HepG2 (cell line): ENCODE data around the gene DDHD1. TPM values are rescaled to one million over a fixed set of nuclear protein-coding genes. Genes with fewer than 3 reads are reported as not detected.

Experiments used
- ATAC-seq: fragments of 200-7000 bp; cut with Tn5 transposase; 3 replicates; pipeline ENCODE4 v1.9.1; 2020; ENCODE audit warnings: mild to moderate bottlenecking, moderate library complexity
- BruUV-seq: library from RNA; stranded (reverse); fragments of 400-500 nt; replicated peaks from 2 replicates; lab custom pipeline; 2021; lab: Mats Ljungman, UMichigan
- CTCF ChIA-PET: fragments of 300-600 bp; formaldehyde crosslinking; extraction: SDS; loops from one replicate; lab custom pipeline; 2021; ENCODE audit warnings: low total read pairs, inconsistent platforms, low intra/inter-chr PET ratio; lab: Yijun Ruan, JAX
- POLR2A ChIA-PET: fragments of 350-600 bp; sonication (Branson Sonifier 250); formaldehyde crosslinking; loops from one replicate; lab custom pipeline; 2020; ENCODE audit warnings: antibody characterized with exemption, inconsistent platforms; lab: Yijun Ruan, JAX
- DNase-seq: peaks from one replicate; pipeline ENCODE4 v3.0.0-alpha.2; 2015; ENCODE audit warnings: low spot score
- FAIRE-seq: peaks from 3 replicates; lab custom pipeline; 2011; peaks lifted over from hg19 to GRCh38; lab: Jason Lieb, UNC
- H2AFZ ChIP-seq: one replicate; pipeline ENCODE4 v1.6.1; 2011; ENCODE audit warnings: low read length, inconsistent platforms
- H3K27ac ChIP-seq: fragments of 300-600 bp; 3 replicates; pipeline ENCODE4 v1.8.0; 2011; ENCODE audit warnings: mixed run types, mild to moderate bottlenecking, mixed read lengths, low read length, inconsistent platforms; ENCODE audit not compliant: insufficient read depth; ENCODE audit errors: extremely low read length
- H3K27me3 ChIP-seq, 2 experiments: fragments of 200-600 bp in 1 of 2; 2 replicates in 1 of 2; 3 replicates in 1 of 2; pipeline versions ENCODE4 v1.6.0 to v1.8.0; 2011; ENCODE audit warnings: low read length in 2 of 2, mild to moderate bottlenecking in 2 of 2, moderate library complexity in 2 of 2, inconsistent platforms in 1 of 2; ENCODE audit not compliant: insufficient read depth in 2 of 2, control insufficient read depth in 1 of 2
- H3K36me3 ChIP-seq, 2 experiments: fragments of 200-600 bp in 1 of 2; replicated peaks in 1 of 2; 2 replicates in 1 of 2; 3 replicates in 1 of 2; pipeline versions ENCODE4 v1.5.1 to v1.8.0; 2011; ENCODE audit warnings: low read length in 2 of 2, inconsistent platforms in 1 of 2; ENCODE audit not compliant: insufficient read depth in 2 of 2, control insufficient read depth in 1 of 2
- H3K4me1 ChIP-seq: 2 replicates; pipeline ENCODE4 v1.5.1; 2012; ENCODE audit warnings: low read length, inconsistent platforms; ENCODE audit not compliant: insufficient read depth
- H3K4me2 ChIP-seq: 2 replicates; pipeline ENCODE4 v1.6.0; 2011; ENCODE audit warnings: low read depth, low read length, inconsistent platforms
- H3K4me3 ChIP-seq, 3 experiments: fragments of 200-600 bp in 1 of 3; sonication (generic), shearing (Covaris generic) in 1 of 3; replicated peaks in 1 of 3; 2 replicates each; pipeline ENCODE4 v1.5.1; 2011 to 2016; ENCODE audit warnings: low read length in 3 of 3, inconsistent platforms in 2 of 3, low read depth in 2 of 3, mild to moderate bottlenecking in 2 of 3, control low read depth in 1 of 3, mixed read lengths in 1 of 3; ENCODE audit not compliant: insufficient read depth in 1 of 3
- H3K79me2 ChIP-seq: one replicate; pipeline ENCODE4 v1.6.1; 2011; ENCODE audit warnings: low read length, inconsistent platforms; ENCODE audit not compliant: insufficient read depth
- H3K9ac ChIP-seq: 2 replicates; pipeline ENCODE4 v1.6.0; 2011; ENCODE audit warnings: mild to moderate bottlenecking, low read depth, low read length, inconsistent platforms; ENCODE audit not compliant: insufficient read depth
- H3K9me3 ChIP-seq: 2 replicates; pipeline ENCODE4 v1.5.1; 2012; ENCODE audit warnings: mild to moderate bottlenecking, low read length
- H4K20me1 ChIP-seq: 2 replicates; pipeline ENCODE4 v1.6.0; 2011; ENCODE audit warnings: inconsistent platforms, mild to moderate bottlenecking, low read length, moderate library complexity; ENCODE audit not compliant: insufficient read depth
- BRCA1 ChIP-seq: sonication (generic); formaldehyde crosslinking; IDR thresholded peaks from 2 replicates; pipeline ENCODE4 v1.4.0; 2020; ENCODE audit warnings: missing genetic modification reagents
- CCDC6 ChIP-seq: sonication (generic); formaldehyde crosslinking; IDR thresholded peaks from 2 replicates; pipeline ENCODE4 v1.8.1; 2022; ENCODE audit warnings: mild to moderate bottlenecking, missing genetic modification reagents, moderate library complexity
- E2F5 ChIP-seq: sonication (generic); formaldehyde crosslinking; conservative IDR thresholded peaks from 2 replicates; pipeline ENCODE4 v1.4.0; 2020; ENCODE audit warnings: missing genetic modification reagents
- JARID2 ChIP-seq: sonication (generic); formaldehyde crosslinking; IDR thresholded peaks from 2 replicates; pipeline ENCODE4 v1.8.1; 2023; ENCODE audit warnings: missing genetic modification reagents, inconsistent platforms; ENCODE audit not compliant: insufficient replicate concordance
- NFRKB ChIP-seq: fragments of 450-650 bp; IDR thresholded peaks from 2 replicates; pipeline ENCODE4 v1.6.1; 2017
- NR2F6 ChIP-seq, 2 experiments: IDR thresholded peaks; 2 replicates each; pipeline ENCODE4 v1.6.1; 2016; ENCODE audit warnings: antibody characterized with exemption in 1 of 2, mild to moderate bottlenecking in 1 of 2
- POGK ChIP-seq: sonication (generic); formaldehyde crosslinking; conservative IDR thresholded peaks from 2 replicates; pipeline ENCODE4 v1.8.0; 2022; ENCODE audit warnings: mild to moderate bottlenecking, moderate library complexity, missing genetic modification reagents
- RBAK ChIP-seq: sonication (generic); formaldehyde crosslinking; IDR thresholded peaks from 2 replicates; pipeline ENCODE4 v1.5.1; 2020; ENCODE audit warnings: mild to moderate bottlenecking, missing genetic modification reagents
- THYN1 ChIP-seq: sonication (generic); formaldehyde crosslinking; IDR thresholded peaks from 2 replicates; pipeline ENCODE4 v1.8.1; 2023; ENCODE audit warnings: low read depth, mild to moderate bottlenecking, moderate library complexity, missing genetic modification reagents, borderline replicate concordance
- ZBTB4 ChIP-seq: sonication (generic); formaldehyde crosslinking; IDR thresholded peaks from 2 replicates; pipeline ENCODE4 v1.4.0; 2020; ENCODE audit warnings: missing genetic modification reagents, mild to moderate bottlenecking, borderline replicate concordance
- ZNF510 ChIP-seq: sonication (generic); formaldehyde crosslinking; IDR thresholded peaks from 2 replicates; pipeline ENCODE4 v1.4.0; 2020; ENCODE audit warnings: low read depth, mild to moderate bottlenecking, missing genetic modification reagents
- ZNF549 ChIP-seq: sonication (generic); formaldehyde crosslinking; IDR thresholded peaks from 2 replicates; pipeline ENCODE4 v1.5.0; 2020; ENCODE audit warnings: missing genetic modification reagents
- ZNF639 ChIP-seq: conservative IDR thresholded peaks from 2 replicates; pipeline ENCODE4 v1.6.1; 2018; ENCODE audit warnings: missing genetic modification reagents
- ZNF891 ChIP-seq: sonication (generic); formaldehyde crosslinking; IDR thresholded peaks from 2 replicates; pipeline ENCODE4 v1.5.0; 2020; ENCODE audit warnings: mild to moderate bottlenecking, missing genetic modification reagents
- ZSCAN30 ChIP-seq: sonication (generic); formaldehyde crosslinking; IDR thresholded peaks from 2 replicates; pipeline ENCODE4 v1.5.0; 2020; ENCODE audit warnings: mild to moderate bottlenecking, missing genetic modification reagents
- whole genome bisulfite sequencing: methylation state at CpG from one replicate; pipeline ENCODE4 v1.1.6; 2017; ENCODE audit warnings: low lambda C conversion rate; 5-methylcytosine and 5-hydroxymethylcytosine counted together
- in situ Hi-C: cut with HindIII; loops from 2 replicates; pipeline ENCODE4 v1.10.0; 2017; ENCODE audit warnings: low pct_unique_long_range_greater_than_20kb; ENCODE audit not compliant: extremely low pct_ligation_motif_present
- intact Hi-C: fragments of 100-400 bp; cut with micrococcal nuclease; formaldehyde crosslinking; loops from one replicate; pipeline ENCODE4 v1.10.0; 2022; ENCODE audit not compliant: unreplicated experiment
- polyA plus RNA-seq, 8 experiments: library from polyadenylated mRNA; depleted of rRNA in 3 of 8; stranded (reverse) in 7 of 8; unstranded in 1 of 8; fragments of >200 nt; fragmentation: Illumina TruSeq in 4 of 8; extraction: Trizol in 4 of 8; gene quantifications; 2 replicates each; pipeline versions ENCODE4 v1.2.1 to v1.2.3, GENCODE V29; 2011 to 2016; ENCODE audit warnings: low read depth in 4 of 8, missing spikeins in 1 of 8, mixed read lengths in 1 of 8; ENCODE audit not compliant: insufficient read depth in 1 of 8
- total RNA-seq, 5 experiments: library from RNA; depleted of rRNA; stranded (reverse); fragments of >200 nt; fragmentation: Illumina TruSeq; extraction: Trizol; gene quantifications; 2 replicates each; pipeline ENCODE4 v1.2.3, GENCODE V29; 2016; ENCODE audit warnings: low read depth in 1 of 5
- TF ChIP-seq, protein P1 (sequence below): IDR thresholded peaks from 2 replicates; pipeline ENCODE4 v1.6.1; 2018; ENCODE audit warnings: missing genetic modification reagents, mild to moderate bottlenecking, missing compliant biosample characterization

Gene DDHD1
- total and polyA plus RNA-seq, 2 of the 13 experiments (the other 11 are each of a cell fraction or from before 2014, with no cell fraction given) = 4.6 to 8.3 TPM

GRCh38 chr14:53062856-53063255, 90.3 kb downstream of the DDHD1 start (continued):
- TF ChIP-seq ZBTB4 (CRISPR knock-in tag) (no peak), E2F5 (CRISPR knock-in tag) (no peak), NFRKB (no peak), ZNF891 (CRISPR knock-in tag) (no peak), THYN1 (CRISPR knock-in tag) (no peak), ZNF510 (CRISPR knock-in tag) (no peak)
- TF ChIP-seq, protein P1, sequence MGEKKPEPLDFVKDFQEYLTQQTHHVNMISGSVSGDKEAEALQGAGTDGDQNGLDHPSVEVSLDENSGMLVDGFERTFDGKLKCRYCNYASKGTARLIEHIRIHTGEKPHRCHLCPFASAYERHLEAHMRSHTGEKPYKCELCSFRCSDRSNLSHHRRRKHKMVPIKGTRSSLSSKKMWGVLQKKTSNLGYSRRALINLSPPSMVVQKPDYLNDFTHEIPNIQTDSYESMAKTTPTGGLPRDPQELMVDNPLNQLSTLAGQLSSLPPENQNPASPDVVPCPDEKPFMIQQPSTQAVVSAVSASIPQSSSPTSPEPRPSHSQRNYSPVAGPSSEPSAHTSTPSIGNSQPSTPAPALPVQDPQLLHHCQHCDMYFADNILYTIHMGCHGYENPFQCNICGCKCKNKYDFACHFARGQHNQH (CRISPR knock-in tag) = no peak
- TF ChIP-seq, all 625 proteins: peak for 0

DNA sequence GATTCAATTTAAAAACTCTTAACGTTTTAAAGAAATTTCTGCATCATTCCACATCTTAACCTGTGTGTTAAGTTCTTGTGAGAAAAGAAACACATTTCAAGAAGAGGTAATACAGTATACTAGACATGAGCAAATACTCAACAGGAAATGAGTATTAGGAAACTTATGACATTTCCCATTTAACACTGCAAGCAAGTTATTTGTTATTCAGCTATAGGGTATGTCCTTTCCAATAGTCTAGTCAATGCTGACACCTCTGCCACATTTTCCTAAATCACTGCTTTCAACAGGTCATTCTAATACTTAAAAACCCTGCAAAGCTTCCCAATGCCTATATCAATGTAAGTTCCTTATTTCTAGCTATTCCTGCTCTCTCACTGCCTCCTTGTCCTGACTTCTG, 93.1 kb downstream of the DDHD1 start:
- Histone ChIP-seq H2AFZ (no peak overlapping the region), H3K4me2 (no peak overlapping the region), H3K27ac (no peak overlapping the region), H3K79me2 (no peaks in the 10 kb centered on the region), H4K20me1 (no peaks in the 10 kb centered on the region), H3K36me3 (0 out of 5 replicates have a peak, but pooled peaks cover 0 to 4% of the 10 kb centered on the region in 2 experiments), H3K27me3 (no peaks in the 10 kb centered on the region), H3K9me3 (no peaks in the 10 kb centered on the region), H3K9ac (no peak overlapping the region), H3K4me1 (no peaks in the 10 kb centered on the region), H3K4me3 (no peak overlapping the region)
- no TSS peak for BruUV-seq
- ChIA-PET CTCF (no interaction called here), POLR2A (no interaction called here)
- ATAC-seq (no peak), FAIRE-seq (no peak), DNase-seq (no peak)
- intact Hi-C loops (no loop called here), in situ Hi-C loops (no loop called here)
- WGBS = 70% methylated on average over 1 of the region's 1 CpG
- TF ChIP-seq ZNF639 (no peak), NR2F6 (IDR thresholded peaks at IDR 0.05) (no peak), NR2F6 (CRISPR knock-in tag; IDR thresholded peaks at IDR 0.05) (no peak), CCDC6 (no peak), ZNF549 (no peak), ZSCAN30 (CRISPR knock-in tag) (no peak), BRCA1 (CRISPR knock-in tag) (no peak), RBAK (CRISPR knock-in tag) (no peak), JARID2 (CRISPR knock-in tag) (no peak), POGK (CRISPR knock-in tag) (no peak)
